Kidney (tissue), 14 donors: ENCODE measurements around the gene ASS1. TPM values are rescaled to one million over a fixed set of nuclear protein-coding genes. Genes with fewer than 3 reads are reported as not detected.

ENCODE experiments used
- DNase-seq, 5 donors: peaks; one replicate each; pipeline ENCODE4 v3.0.0-alpha.2; 2013 to 2020
- FAIRE-seq: peaks from 2 replicates; lab custom pipeline; 2012; peaks lifted over from hg19 to GRCh38; lab: Jason Lieb, UNC
- H3K27ac ChIP-seq, 2 donors: one replicate each; pipeline ENCODE4 v1.7.0; 2013; ENCODE audit warnings: low read depth in 2 of 2, low read length in 2 of 2, inconsistent platforms in 1 of 2
- H3K27me3 ChIP-seq: one replicate; pipeline ENCODE4 v1.7.1; 2013; ENCODE audit warnings: low read length, inconsistent platforms; ENCODE audit not compliant: control insufficient read depth, insufficient read depth
- H3K36me3 ChIP-seq, 3 donors: one replicate each; pipeline versions ENCODE4 v1.7.0 to v1.7.1; 2013; ENCODE audit warnings: low read length in 3 of 3, control low read depth in 1 of 3, inconsistent platforms in 1 of 3; ENCODE audit not compliant: insufficient read depth in 3 of 3, control insufficient read depth in 2 of 3
- H3K4me1 ChIP-seq, 3 donors: one replicate each; pipeline versions ENCODE4 v1.7.0 to v1.7.1; 2013; ENCODE audit warnings: low read length in 3 of 3, inconsistent platforms in 1 of 3, low read depth in 1 of 3; ENCODE audit not compliant: control insufficient read depth in 2 of 3, insufficient read depth in 2 of 3
- H3K4me3 ChIP-seq, 3 donors: one replicate each; pipeline versions ENCODE4 v1.7.0 to v1.8.1; 2013; ENCODE audit warnings: low read length in 3 of 3, control low read depth in 1 of 3, inconsistent platforms in 1 of 3
- H3K9ac ChIP-seq, 3 donors: one replicate each; pipeline versions ENCODE4 v1.7.0 to v1.7.1; 2013; ENCODE audit warnings: low read length in 3 of 3, control low read depth in 1 of 3, inconsistent platforms in 1 of 3
- H3K9me3 ChIP-seq, 3 donors: one replicate each; pipeline versions ENCODE4 v1.7.0 to v1.7.1; 2013; ENCODE audit warnings: low read length in 3 of 3, control low read depth in 1 of 3, inconsistent platforms in 1 of 3; ENCODE audit not compliant: control insufficient read depth in 2 of 3, insufficient read depth in 1 of 3
- intact Hi-C: fragments of 100-400 bp; cut with DNase I; formaldehyde crosslinking; loops from one replicate; pipeline ENCODE4 v1.11.1; 2022
- polyA plus RNA-seq: library from polyadenylated mRNA; stranded (reverse); fragments of 350-450 nt; fragmentation: Illumina TruSeq; extraction: RNeasy Lipid Tissue Mini Kit (QIAGEN cat#74804); gene quantifications from one replicate; pipeline ENCODE4 v1.2.3, GENCODE V29; 2014; ENCODE audit warnings: low read depth, low replicate concordance; ENCODE audit not compliant: insufficient read depth
- total RNA-seq: library from RNA; stranded (reverse); fragmentation: NEBNext Ultra II Directional; extraction: Animal tissue kit (Norgen Biotek cat#: 25700); gene quantifications from one replicate; pipeline ENCODE4 v1.2.1, GENCODE V29; 2021
- TF ChIP-seq, protein P1 (sequence below): IDR thresholded peaks from 3 replicates; pipeline ENCODE4 v1.5.1; 2012; ENCODE audit warnings: mild to moderate bottlenecking, moderate library complexity, borderline replicate concordance; ENCODE audit not compliant: insufficient read depth; ENCODE audit errors: extremely low read depth
- donor health status: control.
- donor health status: control.
- donor health status: control.
- donor health status: control.
- donor health status: control.
- donor health status: DM: yes; HTN: yes; CAD: no.
- donor health status: Normal renal cell carcinoma (clear cell type).

ASS1 gene
- total and polyA plus RNA-seq, 2 donors from 2014 or later = 124 to 1,185 TPM

DNA sequence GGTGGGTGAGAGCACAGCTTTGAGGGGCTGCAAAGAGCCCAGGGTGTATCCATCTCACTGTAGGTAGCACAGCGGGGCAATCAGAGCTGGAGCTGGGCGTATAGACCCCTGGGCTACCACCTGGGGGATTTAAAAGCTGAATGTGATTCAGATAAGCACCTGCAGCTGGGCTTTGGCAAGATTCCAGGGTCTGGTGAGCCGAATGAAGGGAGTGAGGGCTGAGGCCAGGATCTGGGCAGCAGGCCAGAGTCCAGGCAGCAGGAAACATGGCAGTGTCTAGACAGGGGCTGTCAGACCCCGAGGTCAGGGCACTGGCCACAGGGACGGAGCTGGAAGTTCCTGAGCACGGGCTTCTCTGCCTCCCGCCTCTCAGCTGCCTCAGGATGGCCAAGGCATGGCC is 8.7 kb downstream of the ASS1 start:
- peaks cover 3 to 14% (median 4%) of the 10 kb centered on the region in 3 donors for H3K36me3 ChIP-seq
- no peak for FAIRE-seq
- no peaks in the 10 kb centered on the region for H3K27me3 ChIP-seq
- H3K4me1 ChIP-seq = peaks cover 0 to 48% (median 45%) of the 10 kb centered on the region in 3 donors
- peak overlapping the region; percentile 67 to 85 for H3K27ac ChIP-seq
- H3K9ac ChIP-seq = peak overlapping the region in 1 of 3 donors; percentile 4
- H3K9me3 ChIP-seq = peaks cover 0 to 2% (median 0%) of the 10 kb centered on the region in 3 donors
- peak in 4 of 5 donors; percentile 60 to 93 (median 80) for DNase-seq
- H3K4me3 ChIP-seq = no peak overlapping the region
- intact Hi-C loops = no loop called here
- TF ChIP-seq, protein P1, sequence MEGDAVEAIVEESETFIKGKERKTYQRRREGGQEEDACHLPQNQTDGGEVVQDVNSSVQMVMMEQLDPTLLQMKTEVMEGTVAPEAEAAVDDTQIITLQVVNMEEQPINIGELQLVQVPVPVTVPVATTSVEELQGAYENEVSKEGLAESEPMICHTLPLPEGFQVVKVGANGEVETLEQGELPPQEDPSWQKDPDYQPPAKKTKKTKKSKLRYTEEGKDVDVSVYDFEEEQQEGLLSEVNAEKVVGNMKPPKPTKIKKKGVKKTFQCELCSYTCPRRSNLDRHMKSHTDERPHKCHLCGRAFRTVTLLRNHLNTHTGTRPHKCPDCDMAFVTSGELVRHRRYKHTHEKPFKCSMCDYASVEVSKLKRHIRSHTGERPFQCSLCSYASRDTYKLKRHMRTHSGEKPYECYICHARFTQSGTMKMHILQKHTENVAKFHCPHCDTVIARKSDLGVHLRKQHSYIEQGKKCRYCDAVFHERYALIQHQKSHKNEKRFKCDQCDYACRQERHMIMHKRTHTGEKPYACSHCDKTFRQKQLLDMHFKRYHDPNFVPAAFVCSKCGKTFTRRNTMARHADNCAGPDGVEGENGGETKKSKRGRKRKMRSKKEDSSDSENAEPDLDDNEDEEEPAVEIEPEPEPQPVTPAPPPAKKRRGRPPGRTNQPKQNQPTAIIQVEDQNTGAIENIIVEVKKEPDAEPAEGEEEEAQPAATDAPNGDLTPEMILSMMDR = no peak

DNA sequence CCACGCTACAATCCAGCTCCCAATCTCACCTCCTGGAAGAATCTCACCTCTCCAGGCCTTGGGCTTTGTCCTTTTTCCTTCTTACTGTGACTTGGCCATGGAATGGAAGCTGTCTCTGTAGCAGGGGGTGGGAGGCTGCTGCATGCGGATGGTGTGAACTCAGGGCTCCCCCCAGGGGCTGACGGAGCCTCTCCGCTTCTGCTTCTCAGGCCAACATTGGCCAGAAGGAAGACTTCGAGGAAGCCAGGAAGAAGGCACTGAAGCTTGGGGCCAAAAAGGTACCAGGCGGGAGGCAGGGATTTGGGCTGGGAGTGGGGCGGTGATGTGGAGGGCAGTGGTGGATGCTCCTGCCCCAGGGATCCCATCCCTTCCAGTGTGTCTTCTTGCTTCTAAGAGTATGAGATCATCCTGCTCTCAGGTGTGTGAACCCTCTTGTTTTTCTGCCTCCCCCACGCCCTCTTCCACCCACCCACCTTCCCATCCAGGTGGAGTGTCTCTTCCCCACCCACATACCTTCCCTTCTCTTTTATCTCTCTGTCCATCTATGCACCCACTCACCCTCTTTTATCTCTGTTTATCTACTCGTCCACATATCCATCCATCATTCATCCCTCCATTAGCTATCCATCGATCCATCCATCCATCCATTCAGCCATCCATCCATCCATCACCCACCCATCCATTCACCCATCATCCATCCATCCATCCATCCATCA is 9.5 kb downstream of the ASS1 start:
- intact Hi-C loops = no loop called here
- no peak for FAIRE-seq
- no peaks in the 10 kb centered on the region for H3K27me3 ChIP-seq
- TF ChIP-seq, protein P1 = no peak
- H3K9ac ChIP-seq = peak overlapping the region in 1 of 3 donors; percentile 22
- H3K36me3 ChIP-seq = peaks cover 3 to 14% (median 4%) of the 10 kb centered on the region in 3 donors
- no peak overlapping the region for H3K4me3 ChIP-seq
- H3K27ac ChIP-seq = peak overlapping the region; percentile 67 to 85
- no peak for DNase-seq
- H3K9me3 ChIP-seq = peaks cover 0 to 2% (median 0%) of the 10 kb centered on the region in 3 donors
- peaks cover 0 to 48% (median 44%) of the 10 kb centered on the region in 3 donors for H3K4me1 ChIP-seq

DNA sequence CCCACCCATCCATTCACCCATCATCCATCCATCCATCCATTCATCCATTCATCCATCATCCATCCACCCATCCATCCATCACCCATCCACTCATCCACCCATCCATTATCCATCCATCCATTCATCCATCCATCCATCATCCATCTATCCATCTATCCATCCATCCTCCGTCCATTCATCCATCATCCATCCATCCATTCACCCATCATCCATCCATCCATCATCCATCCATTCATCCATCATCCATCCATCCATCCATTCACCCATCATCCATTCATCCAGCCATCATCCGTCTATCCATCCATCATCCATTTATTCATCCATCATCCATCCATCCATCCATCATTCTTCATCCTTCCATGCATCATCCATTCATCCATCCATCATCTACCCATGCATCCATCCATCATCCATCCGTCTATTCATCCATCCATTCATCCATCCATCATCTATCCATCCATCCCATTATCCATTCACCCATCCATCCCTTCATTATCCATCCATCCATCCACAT is 10.1 kb downstream of the ASS1 start:
- Histone ChIP-seq H3K36me3 (peaks cover 3 to 14% (median 4%) of the 10 kb centered on the region in 3 donors), H3K27ac (no peak overlapping the region), H3K9me3 (peaks cover 0 to 2% (median 0%) of the 10 kb centered on the region in 3 donors), H3K27me3 (no peaks in the 10 kb centered on the region), H3K4me3 (no peak overlapping the region), H3K9ac (no peak overlapping the region), H3K4me1 (peaks cover 0 to 46% (median 38%) of the 10 kb centered on the region in 3 donors)
- intact Hi-C loops = no loop called here
- DNase-seq = no peak
- FAIRE-seq = no peak
- TF ChIP-seq, protein P1 = no peak
